ENCODE data around the gene USP51.
"Not testable (repeated sequence)": the region's sequence is repeated elsewhere in the genome, so short reads cannot be mapped to it uniquely, and the experiment has no call there.

USP51 gene

GRCh38 chrX:55464050-55464449, 25.6 kb downstream of the USP51 start:
- not testable (repeated sequence) for DNase-seq

GRCh38 chrX:55459926-55460325, 29.7 kb downstream of the USP51 start:
- DNase-seq = not testable (repeated sequence)

DNA sequence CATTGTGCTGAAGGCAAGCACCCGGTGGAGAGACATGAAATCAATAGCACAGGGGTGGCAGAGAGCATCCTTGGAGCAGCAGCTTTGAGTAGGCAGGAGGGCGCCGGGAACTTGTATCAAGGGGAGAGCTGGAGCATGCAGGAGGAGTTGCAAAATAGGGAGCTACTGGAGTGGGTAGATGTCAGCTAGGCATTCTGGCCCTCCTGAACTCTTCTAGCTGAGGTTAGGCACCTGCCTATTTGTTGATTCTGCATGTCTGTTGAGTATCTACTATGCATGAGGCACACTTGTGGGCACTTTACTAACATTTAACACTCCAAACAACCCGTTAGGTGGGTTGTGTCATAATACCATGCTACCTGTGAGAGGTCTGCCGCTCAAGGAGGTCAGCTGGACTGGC, 30.2 kb downstream of the USP51 start:
- DNase-seq = not testable (repeated sequence)

DNA sequence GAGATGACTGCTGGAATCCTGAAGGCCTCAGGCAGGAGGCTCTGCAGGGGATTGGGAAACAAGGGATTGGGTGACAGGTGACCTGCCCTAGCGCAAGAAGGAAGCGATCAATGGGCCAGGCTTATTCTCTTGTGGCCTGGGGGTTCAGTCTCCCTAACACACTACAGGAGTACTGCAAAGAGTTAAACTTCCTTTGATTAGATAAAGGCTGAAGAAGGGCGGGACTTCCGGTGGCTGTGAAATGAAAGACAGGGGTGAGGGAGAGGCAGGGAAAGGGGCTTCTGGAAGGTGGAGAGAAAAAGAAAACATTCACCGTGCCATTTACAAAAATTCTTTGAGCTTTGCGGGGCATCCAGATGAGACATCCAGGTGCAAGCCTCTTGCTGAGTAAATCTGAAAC, 33.9 kb downstream of the USP51 start:
- DNase-seq = not testable (repeated sequence)

DNA sequence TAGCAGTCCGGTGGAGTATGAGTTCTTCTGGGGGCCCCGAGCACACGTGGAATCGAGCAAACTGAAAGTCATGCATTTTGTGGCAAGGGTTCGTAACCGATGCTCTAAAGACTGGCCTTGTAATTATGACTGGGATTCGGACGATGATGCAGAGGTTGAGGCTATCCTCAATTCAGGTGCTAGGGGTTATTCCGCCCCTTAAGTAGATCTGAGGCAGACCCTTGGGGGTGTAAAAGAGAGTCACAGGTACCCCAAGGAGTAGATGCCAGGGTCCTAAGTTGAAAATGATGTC, 36.9 kb downstream of the USP51 start:
- DNase-seq = no peak

- peak; percentile 43 for DNase-seq
These were observed 37.4 kb downstream of the USP51 start, which contains the start of gene MAGEH1 for GRCh38 chrX:55451990-55452832. MAGEH1 (plus strand) TSS chrX:55452127; CDS start chrX:55452375, 248 bp downstream.

GRCh38 chrX:55451626-55451989, 38.0 kb downstream of the USP51 start:
- no peak for DNase-seq

GRCh38 chrX:55451141-55451540, 38.5 kb downstream of the USP51 start:
- DNase-seq = no peak

DNA sequence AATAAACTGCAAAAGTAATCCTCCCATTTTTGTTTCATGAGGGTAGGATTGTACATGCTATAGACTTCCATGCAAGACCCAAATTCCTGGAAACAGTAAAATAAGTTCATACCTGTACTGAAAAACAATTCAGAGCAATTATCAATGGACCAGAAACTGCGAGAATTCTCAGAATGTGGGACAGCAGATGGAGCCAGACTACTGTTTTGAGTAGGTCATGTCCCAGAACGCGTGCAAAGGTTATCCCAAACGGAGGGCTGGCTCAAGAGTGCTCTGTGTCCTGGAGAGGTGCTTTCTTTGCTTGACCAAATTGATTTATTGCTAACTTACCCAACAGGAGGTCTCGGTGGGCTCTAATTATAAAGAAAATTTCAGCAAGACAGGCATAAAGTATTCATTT, 39.4 kb downstream of the USP51 start:
- no peak for DNase-seq

- not testable (repeated sequence) for DNase-seq
These were observed 46.2 kb downstream of the USP51 start for GRCh38 chrX:55443468-55443867.

All from kidney glomerular epithelial cell (primary cell).